Ectodermal cell (in vitro differentiated cells): ENCODE data around the gene PER2. TPM values are rescaled to one million over a fixed set of nuclear protein-coding genes. Genes with fewer than 3 reads are reported as not detected.
"Not testable (repeated sequence)": the region's sequence is repeated elsewhere in the genome, so short reads cannot be mapped to it uniquely, and the experiment has no call there.

Source experiments
- H3K27ac ChIP-seq: 2 replicates; pipeline ENCODE4 v1.7.0; 2013; ENCODE audit warnings: mild to moderate bottlenecking, low read depth, low read length; ENCODE audit not compliant: insufficient read depth, poor library complexity, severe bottlenecking
- H3K27me3 ChIP-seq: 2 replicates; pipeline ENCODE4 v1.7.0; 2013; ENCODE audit warnings: mild to moderate bottlenecking, low read length; ENCODE audit not compliant: insufficient read depth, control insufficient read depth, poor library complexity, severe bottlenecking
- H3K36me3 ChIP-seq: one replicate; pipeline ENCODE4 v1.7.0; 2013; ENCODE audit warnings: low read length; ENCODE audit not compliant: control insufficient read depth, insufficient read depth
- H3K4me1 ChIP-seq: one replicate; pipeline ENCODE4 v1.7.0; 2013; ENCODE audit warnings: low read length; ENCODE audit not compliant: control insufficient read depth, insufficient read depth
- H3K4me3 ChIP-seq: 2 replicates; pipeline ENCODE4 v1.7.0; 2013; ENCODE audit warnings: low read depth, low read length, control low read depth; ENCODE audit not compliant: insufficient read depth
- H3K9me3 ChIP-seq: 2 replicates; pipeline ENCODE4 v1.7.0; 2013; ENCODE audit warnings: mild to moderate bottlenecking, low read length, moderate library complexity; ENCODE audit not compliant: control insufficient read depth
- WGBS, 2 experiments: methylation state at CpG; one replicate each; pipeline ENCODE4 v1.1.7; 2013; ENCODE audit warnings: missing lambda C conversion rate in 2 of 2; 5-methylcytosine and 5-hydroxymethylcytosine counted together
- polyA plus RNA-seq, 4 experiments: library from polyadenylated mRNA; stranded (reverse); fragments of 50-300 nt; gene quantifications; one replicate each; pipeline ENCODE4 v1.2.3, GENCODE V29; 2013

PER2 gene
- polyA plus RNA-seq (2013, experiment 1 of 4): 3.7 TPM
- 3.3 TPM for polyA plus RNA-seq (2013, experiment 2 of 4)
- 3.6 TPM for polyA plus RNA-seq (2013, experiment 3 of 4)
- 4.7 TPM for polyA plus RNA-seq (2013, experiment 4 of 4)

DNA sequence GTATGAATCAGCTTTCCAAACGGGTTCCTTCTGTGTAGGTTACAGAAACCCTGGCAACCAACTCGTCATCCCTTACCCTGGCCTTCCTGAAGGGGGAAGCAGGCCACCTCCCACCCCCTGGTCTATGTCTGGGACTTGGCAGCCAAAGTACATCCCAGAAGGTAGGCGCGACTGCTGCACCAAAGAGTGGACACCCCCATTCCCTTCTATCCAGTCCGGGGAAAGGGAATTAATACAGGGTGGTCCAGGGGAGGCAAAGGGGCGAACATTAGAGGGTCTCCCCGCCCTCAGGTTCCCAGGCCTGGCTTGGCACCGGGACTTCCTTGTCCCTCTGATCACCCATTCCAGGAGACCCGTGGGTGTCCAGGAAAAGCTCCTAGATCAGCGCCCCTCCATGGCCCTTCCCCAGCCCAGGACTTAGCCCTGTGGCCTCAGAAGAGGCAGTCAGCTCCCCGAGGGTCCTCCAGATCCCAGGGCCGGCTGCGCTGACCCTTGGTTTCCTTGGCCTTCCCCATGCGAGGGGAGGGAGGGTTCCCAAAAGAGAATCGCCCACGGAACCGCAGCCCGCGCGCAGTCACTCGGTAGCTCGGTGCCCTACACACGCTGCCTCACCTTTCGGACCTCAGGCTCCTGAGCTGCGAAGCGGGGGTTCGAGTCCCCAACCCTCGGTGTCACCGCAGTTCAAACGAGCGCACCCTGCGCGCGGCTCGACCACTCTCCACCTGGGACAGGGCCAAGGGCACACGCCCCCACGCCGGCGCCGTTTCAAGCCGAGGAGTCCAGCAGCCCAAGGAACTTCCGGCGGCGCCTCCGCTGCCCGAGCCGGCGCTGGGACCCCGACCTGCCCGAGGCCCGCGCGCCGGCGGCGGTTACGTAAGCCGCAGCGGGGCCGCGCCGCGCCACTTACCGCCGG, at the start of gene PER2:
Gene PER2, minus strand, starts transcription at position 874 of the 913 bp plus-strand sequence. CDS start 10,674 bp downstream, outside the sequence.
- Histone ChIP-seq H3K9me3 (no peaks in the 10 kb centered on the region), H3K36me3 (no peaks in the 10 kb centered on the region), H3K4me3 (peak within 1 kb of the TSS; percentile 66), H3K27ac (peak within 1 kb of the TSS; percentile 70), H3K27me3 (peaks cover 8% of the 10 kb centered on the region), H3K4me1 (peaks cover 34% of the 10 kb centered on the region)
- 7% methylated on average over 65 of the region's 65 CpGs for WGBS, 2 experiments

GRCh38 chr2:238337846-238338245, 49.4 kb upstream of the PER2 start:
- no peaks in the 10 kb centered on the region for H3K9me3 ChIP-seq
- H3K27ac ChIP-seq: no peak overlapping the region
- no peaks in the 10 kb centered on the region for H3K27me3 ChIP-seq
- H3K36me3 ChIP-seq: no peaks in the 10 kb centered on the region
- no peak overlapping the region for H3K4me3 ChIP-seq
- 94 to 95% methylated on average over 5 of the region's 5 CpGs for WGBS, 2 experiments
- no peaks in the 10 kb centered on the region for H3K4me1 ChIP-seq

DNA sequence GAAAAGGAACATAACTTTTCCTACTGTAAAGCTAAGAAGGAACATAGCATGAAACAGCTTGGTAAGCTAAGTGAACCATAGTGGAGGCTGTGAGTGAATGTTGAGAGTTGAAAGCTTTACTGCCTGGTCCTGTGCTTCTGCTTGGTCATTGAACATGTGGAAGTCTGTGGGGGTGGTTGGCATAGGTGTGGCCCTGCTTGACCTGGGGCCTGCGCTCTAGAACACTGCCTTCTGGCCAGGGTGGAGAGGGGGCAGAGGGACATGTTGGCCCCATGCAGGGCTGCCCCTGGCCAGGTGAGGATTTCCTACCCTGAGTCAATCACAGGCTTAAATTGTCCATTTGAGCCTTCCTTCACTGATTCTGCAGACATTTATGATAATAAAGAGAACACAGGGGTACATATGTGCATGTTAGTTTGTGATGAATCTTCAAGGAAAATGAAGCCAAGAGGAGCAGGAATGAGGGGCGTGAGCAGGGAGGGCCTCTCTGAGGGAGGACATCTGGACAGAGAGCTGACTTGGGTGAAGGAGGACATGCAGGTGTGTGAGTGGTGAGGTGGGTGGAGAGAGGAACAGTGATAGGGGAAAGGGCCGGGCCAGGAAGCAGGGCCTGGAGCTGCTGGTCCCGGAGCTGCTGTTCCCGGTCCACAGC, 48.5 kb upstream of the PER2 start:
- WGBS, 2 experiments: 95 to 96% methylated on average over 5 of the region's 5 CpGs
- Histone ChIP-seq H3K27me3 (no peaks in the 10 kb centered on the region), H3K36me3 (no peaks in the 10 kb centered on the region), H3K4me1 (no peaks in the 10 kb centered on the region), H3K27ac (no peak overlapping the region), H3K4me3 (no peak overlapping the region), H3K9me3 (no peaks in the 10 kb centered on the region)

GRCh38 chr2:238336151-238336550, 47.7 kb upstream of the PER2 start:
- H3K27me3 ChIP-seq: no peaks in the 10 kb centered on the region
- H3K36me3 ChIP-seq: no peaks in the 10 kb centered on the region
- 94 to 98% methylated on average over 2 of the region's 2 CpGs for WGBS, 2 experiments
- H3K27ac ChIP-seq: no peak overlapping the region
- no peaks in the 10 kb centered on the region for H3K9me3 ChIP-seq
- H3K4me3 ChIP-seq: no peak overlapping the region
- no peaks in the 10 kb centered on the region for H3K4me1 ChIP-seq

- H3K4me3 ChIP-seq, H3K4me1 ChIP-seq, H3K27ac ChIP-seq, H3K27me3 ChIP-seq, H3K36me3 ChIP-seq, H3K9me3 ChIP-seq: not testable (repeated sequence)
- 96% methylated on average over 6 of the region's 8 CpGs for WGBS, 2 experiments
Observed at GRCh38 chr2:238335591-238335990, 47.2 kb upstream of the PER2 start.

GRCh38 chr2:238334885-238335284, 46.5 kb upstream of the PER2 start:
- WGBS, 2 experiments: 91 to 92% methylated on average over 6 of the region's 6 CpGs
- Histone ChIP-seq H3K4me1 (no peaks in the 10 kb centered on the region), H3K27me3 (no peaks in the 10 kb centered on the region), H3K4me3 (no peak overlapping the region), H3K36me3 (no peaks in the 10 kb centered on the region), H3K9me3 (no peaks in the 10 kb centered on the region), H3K27ac (no peak overlapping the region)

DNA sequence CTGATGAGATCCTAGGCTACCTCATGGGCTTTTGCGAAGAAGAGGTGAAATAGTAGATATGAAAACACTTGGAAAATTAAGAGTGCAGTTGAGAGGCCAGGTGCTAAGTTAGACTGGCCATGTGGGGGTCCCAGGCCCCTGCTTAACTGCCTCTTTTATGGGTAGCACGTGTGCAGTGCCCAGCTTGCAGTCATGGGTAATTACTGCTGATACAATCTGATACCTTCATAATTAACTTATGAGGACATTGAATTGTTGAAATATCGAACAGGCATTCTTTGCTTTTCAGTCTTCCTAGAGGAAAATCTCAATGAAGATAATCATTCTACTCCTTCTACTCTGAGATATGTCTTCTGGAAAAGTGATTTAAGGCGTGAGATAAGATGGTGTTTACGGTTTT, 43.5 kb upstream of the PER2 start:
- H3K4me3 ChIP-seq: no peak overlapping the region
- H3K27ac ChIP-seq: no peak overlapping the region
- peaks cover 4% of the 10 kb centered on the region for H3K36me3 ChIP-seq
- no peaks in the 10 kb centered on the region for H3K4me1 ChIP-seq
- H3K9me3 ChIP-seq: no peaks in the 10 kb centered on the region
- H3K27me3 ChIP-seq: no peaks in the 10 kb centered on the region
- 96 to 98% methylated on average over 5 of the region's 5 CpGs for WGBS, 2 experiments

DNA sequence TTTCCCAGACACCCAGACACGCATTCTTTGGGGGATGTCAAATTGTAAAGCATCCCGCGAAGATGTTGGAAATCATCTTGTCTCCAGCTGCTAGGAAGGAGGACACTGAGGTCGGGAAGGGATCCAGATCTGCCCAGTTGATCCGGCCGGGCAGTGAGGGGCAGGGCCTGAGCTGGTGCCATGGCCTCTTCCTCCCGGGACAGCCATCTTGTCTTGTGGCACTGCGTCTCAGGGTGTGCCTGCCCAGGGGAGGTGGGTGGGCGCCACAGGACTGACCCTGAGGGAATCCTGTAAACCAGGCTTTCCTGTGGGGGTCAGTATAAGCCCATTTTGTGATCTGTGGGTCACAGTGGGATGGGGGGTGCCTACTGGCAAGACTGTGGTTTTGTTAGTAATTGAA, 42.0 kb upstream of the PER2 start:
- H3K4me3 ChIP-seq: no peak overlapping the region
- H3K9me3 ChIP-seq: no peaks in the 10 kb centered on the region
- no peak overlapping the region for H3K27ac ChIP-seq
- 95 to 98% methylated on average over 9 of the region's 9 CpGs for WGBS, 2 experiments
- H3K36me3 ChIP-seq: peaks cover 4% of the 10 kb centered on the region
- H3K27me3 ChIP-seq: no peaks in the 10 kb centered on the region
- H3K4me1 ChIP-seq: no peaks in the 10 kb centered on the region

DNA sequence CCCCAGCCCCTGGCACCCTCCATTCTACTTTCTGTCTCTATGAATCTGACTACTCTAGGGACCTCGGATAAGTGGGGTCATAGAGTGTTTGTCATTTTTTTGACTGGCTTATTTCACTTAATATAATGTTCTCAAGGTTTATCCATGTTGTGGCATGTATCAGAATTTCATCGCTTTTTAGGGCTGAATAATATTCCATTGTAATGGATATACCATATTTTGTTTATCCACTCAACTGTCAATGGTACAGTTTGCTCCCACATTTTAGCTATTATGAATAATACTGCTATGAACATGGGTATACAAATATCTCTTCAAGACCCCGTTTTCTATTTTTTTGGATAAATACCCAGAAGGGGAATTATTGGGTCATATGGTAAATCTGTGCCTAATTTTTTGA, 39.3 kb upstream of the PER2 start:
- no peaks in the 10 kb centered on the region for H3K9me3 ChIP-seq
- 93 to 100% methylated on average over 1 to 2 of the region's 3 CpGs for WGBS, 2 experiments
- H3K27ac ChIP-seq: no peak overlapping the region
- H3K4me1 ChIP-seq: no peaks in the 10 kb centered on the region
- no peaks in the 10 kb centered on the region for H3K27me3 ChIP-seq
- no peak overlapping the region for H3K4me3 ChIP-seq
- peaks cover 4% of the 10 kb centered on the region for H3K36me3 ChIP-seq

DNA sequence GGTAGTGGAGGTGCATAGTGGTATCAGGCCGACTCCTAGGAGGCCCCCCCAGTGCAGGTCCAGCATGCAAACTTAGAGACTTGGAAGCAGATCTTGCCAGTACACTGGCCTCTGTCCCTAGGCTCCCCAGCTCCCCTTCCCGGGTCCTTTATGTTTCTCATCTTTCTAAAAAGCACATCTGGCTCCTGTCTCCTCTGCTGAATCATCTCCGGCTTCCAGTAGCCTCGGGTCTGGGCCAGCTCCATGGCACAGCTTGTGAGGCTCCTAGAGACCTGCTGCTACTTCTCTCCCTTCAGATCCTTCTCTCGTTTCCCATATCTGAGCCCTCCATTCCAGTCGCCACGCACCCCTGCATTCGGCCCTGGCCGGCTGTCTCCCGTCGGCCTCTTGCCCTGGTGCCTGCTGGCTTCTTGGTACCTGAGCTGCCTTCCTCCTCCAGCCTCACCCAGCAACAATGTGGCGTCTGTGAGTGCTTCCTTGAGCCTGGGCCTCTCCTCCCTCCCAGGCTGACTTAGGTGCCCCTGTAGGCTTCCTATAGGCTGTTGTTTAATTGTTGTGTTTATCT, 38.5 kb upstream of the PER2 start:
- Histone ChIP-seq H3K27ac (no peak overlapping the region), H3K4me3 (no peak overlapping the region), H3K27me3 (no peaks in the 10 kb centered on the region), H3K9me3 (no peaks in the 10 kb centered on the region), H3K36me3 (peaks cover 4% of the 10 kb centered on the region), H3K4me1 (peaks cover 2% of the 10 kb centered on the region)
- WGBS, 2 experiments: 92 to 94% methylated on average over 12 of the region's 12 CpGs
